OCI-LY7 (cell line): ENCODE data around the gene CLCN4. TPM values are rescaled to one million over a fixed set of nuclear protein-coding genes. Genes with fewer than 3 reads are reported as not detected.

ENCODE experiments used
- BruUV-seq: library from RNA; stranded (reverse); fragments of 400-500 nt; replicated peaks from 2 replicates; lab custom pipeline; 2021; lab: Mats Ljungman, UMichigan
- CTCF ChIA-PET: fragments of 300-600 bp; sonication (Branson Sonifier 250); formaldehyde crosslinking; loops from one replicate; lab custom pipeline; 2022; ENCODE audit warnings: antibody characterized with exemption; ENCODE audit not compliant: unreplicated experiment; lab: Charles Lee
- POLR2A ChIA-PET: fragments of 300-600 bp; sonication (Branson Sonifier 250); formaldehyde crosslinking; loops from one replicate; lab custom pipeline; 2022; ENCODE audit warnings: antibody characterized with exemption; lab: Charles Lee
- DNase-seq: peaks from one replicate; pipeline ENCODE4 v3.0.0-alpha.2; 2015; ENCODE audit warnings: low spot score
- H2AFZ ChIP-seq: fragments of 200-600 bp; sonication (generic), shearing (Covaris generic); 2 replicates; pipeline ENCODE4 v1.6.1; 2014; ENCODE audit warnings: mild to moderate bottlenecking, antibody characterized with exemption, low read length, moderate library complexity
- H3K27ac ChIP-seq: fragments of 200-600 bp; sonication (generic); 2 replicates; pipeline ENCODE4 v1.5.1; 2014; ENCODE audit warnings: mixed run types, low read depth, mild to moderate bottlenecking, moderate library complexity, low read length, inconsistent platforms; ENCODE audit not compliant: poor library complexity, severe bottlenecking
- H3K36me3 ChIP-seq: fragments of 200-600 bp; sonication (generic); 2 replicates; pipeline ENCODE4 v1.6.1; 2014; ENCODE audit warnings: mild to moderate bottlenecking, antibody characterized with exemption, low read length, moderate library complexity, mixed read lengths; ENCODE audit not compliant: insufficient read depth
- H3K4me1 ChIP-seq: fragments of 200-600 bp; sonication (generic); 2 replicates; pipeline ENCODE4 v1.5.1; 2014; ENCODE audit warnings: mild to moderate bottlenecking, low read length; ENCODE audit not compliant: insufficient read depth, poor library complexity, severe bottlenecking
- H3K4me2 ChIP-seq: fragments of 200-600 bp; sonication (generic); 2 replicates; pipeline ENCODE4 v1.6.1; 2014; ENCODE audit warnings: mild to moderate bottlenecking, low read length
- H3K4me3 ChIP-seq: fragments of 200-600 bp; sonication (generic); 2 replicates; pipeline ENCODE4 v1.5.1; 2014; ENCODE audit warnings: mild to moderate bottlenecking, low read depth, low read length; ENCODE audit not compliant: poor library complexity, severe bottlenecking
- H3K79me2 ChIP-seq: fragments of 200-600 bp; sonication (generic); 2 replicates; pipeline ENCODE4 v1.6.1; 2016; ENCODE audit warnings: low read depth, mild to moderate bottlenecking, low read length, moderate library complexity, mixed read lengths; ENCODE audit not compliant: insufficient read depth
- H3K9me2 ChIP-seq: fragments of 200-600 bp; sonication (generic); 2 replicates; pipeline ENCODE4 v1.6.1; 2016; ENCODE audit warnings: mild to moderate bottlenecking, low read length, mixed read lengths; ENCODE audit not compliant: insufficient read depth
- H3K9me3 ChIP-seq: fragments of 200-600 bp; sonication (generic); 2 replicates; pipeline ENCODE4 v1.6.1; 2014; ENCODE audit warnings: mild to moderate bottlenecking, mixed run types, low read length, mixed read lengths
- H4K20me1 ChIP-seq: fragments of 200-600 bp; sonication (generic); 2 replicates; pipeline ENCODE4 v1.6.1; 2014; ENCODE audit warnings: mild to moderate bottlenecking, antibody characterized with exemption, low read length, moderate library complexity, mixed read lengths; ENCODE audit not compliant: insufficient read depth
- CTCF ChIP-seq: fragments of 200-600 bp; sonication (generic); conservative IDR thresholded peaks from 2 replicates; pipeline ENCODE4 v1.5.1; 2014; ENCODE audit warnings: mild to moderate bottlenecking, antibody characterized with exemption, low read length, moderate library complexity, mixed read lengths
- EZH2phosphoT487 ChIP-seq: fragments of 200-600 bp; sonication (generic); IDR thresholded peaks from 2 replicates; pipeline ENCODE4 v1.6.1; 2018; ENCODE audit warnings: low read depth, borderline replicate concordance, mild to moderate bottlenecking, mixed run types, antibody characterized with exemption, low read length, moderate library complexity, mixed read lengths
- intact Hi-C: fragments of 100-400 bp; cut with micrococcal nuclease; formaldehyde crosslinking; loops from one replicate; pipeline ENCODE4 v1.10.0; 2022; ENCODE audit not compliant: unreplicated experiment
- total RNA-seq, 2 experiments: library from RNA; depleted of rRNA in 1 of 2; stranded (reverse); fragments of >200 nt in 1 of 2; shearing (Covaris generic) in 1 of 2; gene quantifications; 2 replicates each; pipeline ENCODE4 v1.2.3, GENCODE V29; 2014 to 2022

Gene CLCN4
- total RNA-seq, 2 experiments from 2014 or later: 7.8 to 9.7 TPM

GRCh38 chrX:10178866-10179463 is 22.2 kb downstream of the CLCN4 start:
- H2AFZ ChIP-seq: no peak overlapping the region
- no peaks in the 10 kb centered on the region for H3K9me3 ChIP-seq
- no peaks in the 10 kb centered on the region for H4K20me1 ChIP-seq
- H3K9me2 ChIP-seq: no peaks in the 10 kb centered on the region
- ChIA-PET POLR2A (interaction anchor here (0.7 kb wide), 1 partner anchor 8 kb away, joined by 3 read pairs; no protein-coding TSS in a partner anchor), CTCF (no interaction called here)
- no peak for DNase-seq
- no peak overlapping the region for H3K27ac ChIP-seq
- no peaks in the 10 kb centered on the region for H3K36me3 ChIP-seq
- TF ChIP-seq CTCF (no peak), EZH2phosphoT487 (no peak)
- no TSS peak for BruUV-seq
- H3K79me2 ChIP-seq: no peaks in the 10 kb centered on the region
- intact Hi-C loops: no loop called here
- no peak overlapping the region for H3K4me3 ChIP-seq
- H3K4me1 ChIP-seq: no peaks in the 10 kb centered on the region
- H3K4me2 ChIP-seq: no peak overlapping the region

- no peaks in the 10 kb centered on the region for H3K79me2 ChIP-seq
- H4K20me1 ChIP-seq: no peaks in the 10 kb centered on the region
- H3K4me1 ChIP-seq: no peaks in the 10 kb centered on the region
- CTCF ChIA-PET: no interaction called here
- TF ChIP-seq CTCF: no peak
- no peak for TF ChIP-seq EZH2phosphoT487
- H3K36me3 ChIP-seq: no peaks in the 10 kb centered on the region
- H2AFZ ChIP-seq: no peak overlapping the region
- DNase-seq: no peak
- BruUV-seq: no TSS peak
- H3K4me3 ChIP-seq: no peak overlapping the region
- H3K9me2 ChIP-seq: no peaks in the 10 kb centered on the region
- no peak overlapping the region for H3K27ac ChIP-seq
- H3K4me2 ChIP-seq: no peak overlapping the region
- intact Hi-C loops: loop anchor here (10.0 kb wide), 2 partner anchors 189 to 951 kb away; no protein-coding TSS in a partner anchor
- POLR2A ChIA-PET: no interaction called here
- no peaks in the 10 kb centered on the region for H3K9me3 ChIP-seq
Measured at GRCh38 chrX:10183760-10184159, 27.0 kb downstream of the CLCN4 start.

- no TSS peak for BruUV-seq
- Histone ChIP-seq H3K79me2 (no peaks in the 10 kb centered on the region), H4K20me1 (no peaks in the 10 kb centered on the region), H2AFZ (no peak overlapping the region), H3K4me1 (no peaks in the 10 kb centered on the region), H3K4me2 (no peak overlapping the region), H3K27ac (no peak overlapping the region), H3K36me3 (no peaks in the 10 kb centered on the region), H3K9me2 (no peaks in the 10 kb centered on the region), H3K9me3 (no peaks in the 10 kb centered on the region), H3K4me3 (no peak overlapping the region)
- CTCF ChIA-PET: no interaction called here
- no peak for TF ChIP-seq EZH2phosphoT487
- no peak for TF ChIP-seq CTCF
- POLR2A ChIA-PET: no interaction called here
- no peak for DNase-seq
- intact Hi-C loops: loop anchor here (10.0 kb wide), 2 partner anchors 190 to 950 kb away; no protein-coding TSS in a partner anchor
Measured at GRCh38 chrX:10184411-10184810, 27.6 kb downstream of the CLCN4 start.
